H1 (cell line): ENCODE data around the gene FOXL1.

Source experiments
- CREB1 ChIP-seq: IDR thresholded peaks from 2 replicates; pipeline ENCODE4 v1.6.1; 2012; ENCODE audit warnings: inconsistent platforms
- CTCF ChIP-seq, 3 experiments: IDR thresholded peaks; 1 replicate in 2 of 3; 2 replicates in 1 of 3; pipeline versions ENCODE4 v1.5.1 to v1.6.1; 2011; ENCODE audit warnings: low read length in 3 of 3, mild to moderate bottlenecking in 3 of 3, inconsistent platforms in 2 of 3, low read depth in 1 of 3, moderate library complexity in 1 of 3; ENCODE audit not compliant: insufficient read depth in 1 of 3; ENCODE audit errors: control extremely low read depth in 1 of 3
- POLR2A ChIP-seq, 2 experiments: IDR thresholded peaks; 1 replicate in 1 of 2; 2 replicates in 1 of 2; pipeline ENCODE4 v1.6.1; 2011; ENCODE audit warnings: low read depth in 2 of 2, low read length in 2 of 2, mild to moderate bottlenecking in 2 of 2; ENCODE audit errors: control extremely low read depth in 1 of 2
- SIN3A ChIP-seq, 2 experiments: IDR thresholded peaks in 1 of 2; conservative IDR thresholded peaks in 1 of 2; 2 replicates each; pipeline ENCODE4 v1.6.1; 2011 to 2012; ENCODE audit warnings: low read length in 2 of 2, improper control_type of control experiment in 1 of 2, low read depth in 1 of 2, mild to moderate bottlenecking in 1 of 2

GRCh38 chr16:86533767-86534351, 44.5 kb upstream of the FOXL1 start:
- TF ChIP-seq POLR2A (IDR thresholded peaks at IDR 0.05; ENCODE audit: control extremely low read depth in 1 of 2, low read depth in 2 of 2, low read length in 2 of 2) (no peak), CTCF (IDR thresholded peaks at IDR 0.05; ENCODE audit: control extremely low read depth in 1 of 3, insufficient read depth in 1 of 3, low read depth in 1 of 3, low read length in 3 of 3) (no peak), SIN3A (conservative IDR thresholded peaks at IDR 0.05 in 1 of 2, IDR thresholded peaks at IDR 0.05 in 1 of 2; ENCODE audit: low read depth in 1 of 2, low read length in 2 of 2) (no peak), CREB1 (no peak)
